ENCODE results near the gene TPMT.

- TF ChIP-seq CTCF (IDR thresholded peaks at IDR 0.05; ENCODE audit: borderline replicate concordance, extremely low read depth, low read length, poor library complexity, severe bottlenecking) (peak; percentile 39), EZH2 (IDR thresholded peaks at IDR 0.05; ENCODE audit: borderline replicate concordance, low read depth, low read length, severe bottlenecking) (no peak)
Measured at GRCh38 chr6:18155864-18156421, 1.1 kb upstream of the TPMT start.

Measured in DND-41 (cell line).